H9 (cell line): ENCODE measurements around the gene GRIN2D. TPM values are rescaled to one million over a fixed set of nuclear protein-coding genes. Genes with fewer than 3 reads are reported as not detected.

Experiments used
- DNase-seq: peaks from one replicate; pipeline ENCODE4 v3.0.0-alpha.2; 2017
- H2AFZ ChIP-seq: one replicate; pipeline ENCODE4 v1.6.1; 2013; ENCODE audit warnings: mild to moderate bottlenecking, low read length, control low read depth, moderate library complexity
- H2AK5ac ChIP-seq: 2 replicates; pipeline ENCODE4 v1.6.1; 2013; ENCODE audit warnings: low read length, control low read depth, mixed read lengths; ENCODE audit not compliant: insufficient read length
- H2BK120ac ChIP-seq: one replicate; pipeline ENCODE4 v1.6.1; 2013; ENCODE audit warnings: low read depth, mild to moderate bottlenecking, low read length, control low read depth, inconsistent platforms; ENCODE audit not compliant: poor library complexity, severe bottlenecking
- H2BK12ac ChIP-seq: 2 replicates; pipeline ENCODE4 v1.6.1; 2013; ENCODE audit warnings: low read length, control low read depth, mixed read lengths, low read depth; ENCODE audit not compliant: insufficient read length
- H2BK15ac ChIP-seq: 2 replicates; pipeline ENCODE4 v1.6.1; 2013; ENCODE audit warnings: low read depth, low read length, control low read depth
- H2BK20ac ChIP-seq: one replicate; pipeline ENCODE4 v1.6.1; 2013; ENCODE audit warnings: low read depth, mild to moderate bottlenecking, low read length, control low read depth, inconsistent platforms; ENCODE audit not compliant: poor library complexity, severe bottlenecking
- H2BK5ac ChIP-seq: 2 replicates; pipeline ENCODE4 v1.6.1; 2013; ENCODE audit warnings: low read length, control low read depth, mixed read lengths; ENCODE audit not compliant: insufficient read length
- H3K14ac ChIP-seq: 2 replicates; pipeline ENCODE4 v1.6.1; 2013; ENCODE audit warnings: low read length, control low read depth; ENCODE audit not compliant: insufficient read depth
- H3K18ac ChIP-seq: 2 replicates; pipeline ENCODE4 v1.6.1; 2013; ENCODE audit warnings: low read depth, mild to moderate bottlenecking, mixed read lengths, low read length, control low read depth; ENCODE audit not compliant: insufficient read length
- H3K23ac ChIP-seq: 2 replicates; pipeline ENCODE4 v1.6.1; 2013; ENCODE audit warnings: low read length, control low read depth, mixed read lengths, low read depth; ENCODE audit not compliant: insufficient read length
- H3K23me2 ChIP-seq: 2 replicates; pipeline ENCODE4 v1.6.1; 2013; ENCODE audit warnings: low read depth, mild to moderate bottlenecking, mixed read lengths, low read length, control low read depth; ENCODE audit not compliant: insufficient read length, poor library complexity, severe bottlenecking
- H3K27ac ChIP-seq: 2 replicates; pipeline ENCODE4 v1.5.1; 2013; ENCODE audit warnings: low read length, control low read depth, mixed read lengths, low read depth; ENCODE audit not compliant: insufficient read length
- H3K27me3 ChIP-seq: 2 replicates; pipeline ENCODE4 v1.6.1; 2013; ENCODE audit warnings: low read length, control low read depth, inconsistent platforms; ENCODE audit not compliant: insufficient read depth
- H3K4ac ChIP-seq: 2 replicates; pipeline ENCODE4 v1.6.1; 2013; ENCODE audit warnings: low read depth, mild to moderate bottlenecking, control low read depth, inconsistent platforms, low read length, moderate library complexity
- H3K4me1 ChIP-seq: 2 replicates; pipeline ENCODE4 v1.6.1; 2013; ENCODE audit warnings: low read length, control low read depth, inconsistent platforms; ENCODE audit not compliant: insufficient read depth
- H3K4me2 ChIP-seq: 2 replicates; pipeline ENCODE4 v1.6.1; 2013; ENCODE audit warnings: low read length, control low read depth, mixed read lengths; ENCODE audit not compliant: insufficient read length, insufficient read depth
- H3K56ac ChIP-seq: 2 replicates; pipeline ENCODE4 v1.6.1; 2013; ENCODE audit warnings: low read depth, mild to moderate bottlenecking, mixed read lengths, low read length, control low read depth; ENCODE audit not compliant: insufficient read length
- H3K79me1 ChIP-seq: 2 replicates; pipeline ENCODE4 v1.6.1; 2013; ENCODE audit warnings: low read depth, mild to moderate bottlenecking, moderate library complexity, low read length, control low read depth, inconsistent platforms; ENCODE audit not compliant: insufficient read depth, poor library complexity, severe bottlenecking
- H3K79me2 ChIP-seq: 2 replicates; pipeline ENCODE4 v1.6.1; 2013; ENCODE audit warnings: low read length, control low read depth, inconsistent platforms; ENCODE audit not compliant: insufficient read depth
- H3K9ac ChIP-seq: 2 replicates; pipeline ENCODE4 v1.6.1; 2013; ENCODE audit warnings: low read length, control low read depth, mixed read lengths; ENCODE audit not compliant: insufficient read length; ENCODE audit errors: extremely low read depth
- H3K9me3 ChIP-seq: one replicate; pipeline ENCODE4 v1.6.1; 2013; ENCODE audit warnings: low read depth, low read length, inconsistent platforms; ENCODE audit not compliant: control insufficient read depth
- H3T11ph ChIP-seq: one replicate; pipeline ENCODE4 v1.6.1; 2013; ENCODE audit warnings: mild to moderate bottlenecking, low read length, control low read depth, inconsistent platforms
- H4K20me1 ChIP-seq: one replicate; pipeline ENCODE4 v1.6.1; 2013; ENCODE audit not compliant: control insufficient read depth, insufficient read length, insufficient read depth
- H4K5ac ChIP-seq: 2 replicates; pipeline ENCODE4 v1.6.1; 2013; ENCODE audit warnings: low read depth, mild to moderate bottlenecking, mixed read lengths, low read length, control low read depth; ENCODE audit not compliant: insufficient read length
- H4K8ac ChIP-seq: replicated peaks from 2 replicates; pipeline ENCODE4 v1.6.1; 2013; ENCODE audit warnings: low read length, control low read depth, mixed read lengths, low read depth; ENCODE audit not compliant: insufficient read length
- H4K91ac ChIP-seq: 2 replicates; pipeline ENCODE4 v1.6.1; 2013; ENCODE audit warnings: low read depth, mild to moderate bottlenecking, moderate library complexity, mixed read lengths, low read length, control low read depth; ENCODE audit not compliant: insufficient read length
- H3K27ac Mint-ChIP-seq, 3 experiments: 2 replicates in 2 of 3; 3 replicates in 1 of 3; pipeline ENCODE4 v1.8.0; 2020 to 2021; ENCODE audit warnings: mixed read lengths in 3 of 3, mild to moderate bottlenecking in 1 of 3, moderate library complexity in 1 of 3
- H3K27me3 Mint-ChIP-seq: 2 replicates; pipeline ENCODE4 v1.8.0; 2021; ENCODE audit warnings: low read depth, mild to moderate bottlenecking, moderate library complexity, mixed read lengths
- H3K36me3 Mint-ChIP-seq, 3 experiments: 2 replicates in 2 of 3; 3 replicates in 1 of 3; pipeline ENCODE4 v1.8.0; 2020 to 2021; ENCODE audit warnings: low read depth in 3 of 3, mixed read lengths in 3 of 3; ENCODE audit not compliant: insufficient read depth in 1 of 3
- H3K4me1 Mint-ChIP-seq, 2 experiments: 2 replicates each; pipeline ENCODE4 v1.8.0; 2020; ENCODE audit warnings: mixed read lengths in 2 of 2
- H3K4me3 Mint-ChIP-seq, 2 experiments: 2 replicates in 1 of 2; 3 replicates in 1 of 2; pipeline ENCODE4 v1.8.0; 2020 to 2021; ENCODE audit warnings: mild to moderate bottlenecking in 2 of 2, mixed read lengths in 2 of 2, moderate library complexity in 1 of 2
- H3K9me3 Mint-ChIP-seq, 2 experiments: 2 replicates in 1 of 2; 3 replicates in 1 of 2; pipeline ENCODE4 v1.8.0; 2020; ENCODE audit warnings: mild to moderate bottlenecking in 2 of 2, mixed read lengths in 2 of 2, moderate library complexity in 1 of 2
- CTCF ChIP-seq: fragments of 200-600 bp; sonication (generic); conservative IDR thresholded peaks from 3 replicates; pipeline ENCODE4 v1.8.0; 2021; ENCODE audit warnings: antibody characterized with exemption, mild to moderate bottlenecking
- WGBS: extraction: QIAGEN DNeasy Blood & Tissue Kit; methylation state at CpG from one replicate; pipeline ENCODE4 v1.1.7; 2013; ENCODE audit warnings: missing lambda C conversion rate, low lambda C conversion rate, mixed read lengths; ENCODE audit not compliant: insufficient read length; ENCODE audit errors: extremely low coverage; 5-methylcytosine and 5-hydroxymethylcytosine counted together
- total RNA-seq: library from RNA; stranded (reverse); gene quantifications from 2 replicates; pipeline ENCODE4 v1.2.1, GENCODE V29; 2021

GRIN2D gene
- total RNA-seq, 1 experiment from 2014 or later, result 5.9 TPM

- no peak overlapping the region for H2BK12ac ChIP-seq
- TF ChIP-seq CTCF, result no peak
- H4K20me1 ChIP-seq, result no peaks in the 10 kb centered on the region
- H3K27ac ChIP-seq, result no peak overlapping the region
- no peak for DNase-seq
- no peak overlapping the region for H2AFZ ChIP-seq
- H3T11ph ChIP-seq, result no peak overlapping the region
- no peak overlapping the region for H4K5ac ChIP-seq
- no peak overlapping the region for H3K56ac ChIP-seq
- H2BK120ac ChIP-seq, result no peak overlapping the region
- no peak overlapping the region for H2BK5ac ChIP-seq
- H3K27me3 ChIP-seq, result no peaks in the 10 kb centered on the region
- H3K4me1 ChIP-seq, result no peaks in the 10 kb centered on the region
- H2AK5ac ChIP-seq, result no peak overlapping the region
- no peaks in the 10 kb centered on the region for H3K79me1 ChIP-seq
- H3K9ac ChIP-seq, result no peak overlapping the region
- WGBS, result no CpG with 5 or more reads among the region's 5 CpGs
- H3K4me2 ChIP-seq, result no peak overlapping the region
- no peak overlapping the region for H3K4me3 Mint-ChIP-seq
- peaks cover 0 to 8% (median 4%) of the 10 kb centered on the region in 3 experiments; a peak in 5 of 7 replicates for H3K36me3 Mint-ChIP-seq
- no peak overlapping the region for H3K4ac ChIP-seq
- H3K23me2 ChIP-seq, result no peaks in the 10 kb centered on the region
- H3K4me1 Mint-ChIP-seq, result peaks cover 5 to 12% of the 10 kb centered on the region in 2 experiments
- no peak overlapping the region for H4K91ac ChIP-seq
- no peak overlapping the region for H4K8ac ChIP-seq
- H3K9me3 ChIP-seq, result no peaks in the 10 kb centered on the region
- no peak overlapping the region for H3K23ac ChIP-seq
- H3K14ac ChIP-seq, result no peak overlapping the region
- H2BK20ac ChIP-seq, result no peak overlapping the region
- H3K27me3 Mint-ChIP-seq, result no peaks in the 10 kb centered on the region
- H2BK15ac ChIP-seq, result no peak overlapping the region
- H3K9me3 Mint-ChIP-seq, result no peaks in the 10 kb centered on the region
- no peak overlapping the region for H3K18ac ChIP-seq
- H3K79me2 ChIP-seq, result no peaks in the 10 kb centered on the region
- H3K27ac Mint-ChIP-seq, result no peak overlapping the region
Observed at GRCh38 chr19:48353677-48354076, 39.8 kb upstream of the GRIN2D start.
